Erythroblast (primary cell): ENCODE results near the gene RPS13.

Source experiments
- GATA1 ChIP-seq: IDR thresholded peaks from 2 replicates; pipeline ENCODE4 v1.6.1; 2011; ENCODE audit warnings: low read depth, mild to moderate bottlenecking, control low read depth, low read length, moderate library complexity
- POLR2A ChIP-seq: IDR thresholded peaks from 2 replicates; pipeline ENCODE4 v1.6.1; 2011; ENCODE audit warnings: mild to moderate bottlenecking, low read length

DNA sequence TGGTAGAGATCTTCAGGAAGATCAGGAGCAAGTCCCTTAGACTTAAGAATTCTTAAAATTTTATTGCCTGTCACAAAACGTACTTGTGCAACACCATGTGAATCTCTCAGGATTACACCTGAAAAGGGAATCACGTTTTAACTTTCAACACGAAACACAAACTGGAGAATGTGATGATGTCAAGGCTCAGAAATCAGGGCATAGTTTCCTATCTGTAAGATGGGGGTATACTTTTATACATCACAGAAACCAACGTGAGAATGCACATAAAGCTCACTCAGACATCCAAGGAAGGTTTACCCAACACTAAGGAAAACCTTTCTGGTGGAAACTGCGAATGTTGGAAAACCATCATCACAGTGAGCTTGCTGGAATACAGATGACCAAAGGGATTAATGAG, 2.0 kb downstream of the RPS13 start:
- TF ChIP-seq POLR2A (no peak), GATA1 (no peak)
